HG03469 (cell line): ENCODE results near the gene CFDP1.
"Not testable (repeated sequence)": the region's sequence is repeated elsewhere in the genome, so short reads cannot be mapped to it uniquely, and the experiment has no call there.

ENCODE experiments used
- ATAC-seq: cut with Tn5 transposase; IDR thresholded peaks from one replicate; pipeline ENCODE4 v1.9.1; 2021; ENCODE audit warnings: mild to moderate bottlenecking, moderate library complexity, moderate number of reproducible peaks; ENCODE audit not compliant: unreplicated experiment

Gene CFDP1

GRCh38 chr16:75432828-75433731, at the start of gene CFDP1:
Gene CFDP1 (minus strand): TSS chr16:75433503. CDS start chr16:75433352, 151 bp downstream.
- peak; percentile 81 for ATAC-seq

GRCh38 chr16:75482434-75483205, 49.3 kb upstream of the CFDP1 start:
- no peak for ATAC-seq

GRCh38 chr16:75481475-75481874, 48.2 kb upstream of the CFDP1 start:
- no peak for ATAC-seq

GRCh38 chr16:75479421-75479990, 46.2 kb upstream of the CFDP1 start:
- no peak for ATAC-seq

- no peak for ATAC-seq
These were observed 45.4 kb upstream of the CFDP1 start for GRCh38 chr16:75478480-75479345.

- ATAC-seq = peak; percentile 58
These were observed 44.6 kb upstream of the CFDP1 start for GRCh38 chr16:75477680-75478473.

- ATAC-seq = no peak
These were observed 43.5 kb upstream of the CFDP1 start for GRCh38 chr16:75476817-75477216.

- no peak for ATAC-seq
These were observed 42.1 kb upstream of the CFDP1 start for GRCh38 chr16:75475420-75475847.

- ATAC-seq = no peak
These were observed 39.9 kb upstream of the CFDP1 start for GRCh38 chr16:75472908-75473877.

- no peak for ATAC-seq
These were observed 38.7 kb upstream of the CFDP1 start for GRCh38 chr16:75471723-75472633.

- ATAC-seq = no peak
These were observed 33.5 kb upstream of the CFDP1 start for GRCh38 chr16:75466760-75467159.

GRCh38 chr16:75464122-75464918, 31.0 kb upstream of the CFDP1 start, which contains the start of gene TMEM170A:
Gene TMEM170A (minus strand): TSS chr16:75464689. CDS start chr16:75464600, 89 bp downstream.
- ATAC-seq = peak; percentile 87

- not testable (repeated sequence) for ATAC-seq
These were observed 30.3 kb upstream of the CFDP1 start for GRCh38 chr16:75463389-75464121.

GRCh38 chr16:75462806-75463205, 29.5 kb upstream of the CFDP1 start:
- ATAC-seq = no peak

GRCh38 chr16:75461575-75461974, 28.3 kb upstream of the CFDP1 start:
- ATAC-seq = no peak

- ATAC-seq = no peak
These were observed 27.1 kb upstream of the CFDP1 start for GRCh38 chr16:75460446-75460845.
